ENCODE measurements around the gene KRIT1.

DNA sequence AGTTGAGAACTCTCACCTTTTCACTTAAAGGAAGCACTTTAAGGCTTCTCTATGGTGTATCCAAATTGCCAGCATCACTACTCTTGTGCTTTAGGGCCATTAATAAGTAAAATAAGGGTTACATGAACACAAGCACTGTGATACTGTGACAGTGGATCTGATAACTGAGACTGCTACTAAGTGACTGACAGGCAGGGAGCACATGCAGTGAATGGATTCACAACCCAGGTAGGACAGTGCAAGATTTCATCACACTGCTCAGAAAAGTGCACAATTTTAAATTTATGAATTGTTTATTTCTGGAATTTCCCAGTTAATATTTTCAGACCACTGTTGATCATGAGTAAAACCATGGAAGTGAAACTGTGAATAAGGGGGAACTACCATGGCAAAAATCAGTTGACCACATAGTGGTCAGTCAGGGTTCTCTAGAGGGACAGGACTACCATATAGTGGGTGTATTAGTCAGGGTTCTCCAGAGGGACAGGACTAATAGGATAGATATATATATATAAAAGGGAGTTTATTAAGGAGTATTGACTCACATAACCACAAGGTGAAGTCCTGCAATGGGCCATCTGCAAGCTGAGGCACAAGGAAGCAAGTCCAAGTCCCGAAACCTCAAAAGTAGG, 90.5 kb downstream of the KRIT1 start:
- TF ChIP-seq, protein P1, sequence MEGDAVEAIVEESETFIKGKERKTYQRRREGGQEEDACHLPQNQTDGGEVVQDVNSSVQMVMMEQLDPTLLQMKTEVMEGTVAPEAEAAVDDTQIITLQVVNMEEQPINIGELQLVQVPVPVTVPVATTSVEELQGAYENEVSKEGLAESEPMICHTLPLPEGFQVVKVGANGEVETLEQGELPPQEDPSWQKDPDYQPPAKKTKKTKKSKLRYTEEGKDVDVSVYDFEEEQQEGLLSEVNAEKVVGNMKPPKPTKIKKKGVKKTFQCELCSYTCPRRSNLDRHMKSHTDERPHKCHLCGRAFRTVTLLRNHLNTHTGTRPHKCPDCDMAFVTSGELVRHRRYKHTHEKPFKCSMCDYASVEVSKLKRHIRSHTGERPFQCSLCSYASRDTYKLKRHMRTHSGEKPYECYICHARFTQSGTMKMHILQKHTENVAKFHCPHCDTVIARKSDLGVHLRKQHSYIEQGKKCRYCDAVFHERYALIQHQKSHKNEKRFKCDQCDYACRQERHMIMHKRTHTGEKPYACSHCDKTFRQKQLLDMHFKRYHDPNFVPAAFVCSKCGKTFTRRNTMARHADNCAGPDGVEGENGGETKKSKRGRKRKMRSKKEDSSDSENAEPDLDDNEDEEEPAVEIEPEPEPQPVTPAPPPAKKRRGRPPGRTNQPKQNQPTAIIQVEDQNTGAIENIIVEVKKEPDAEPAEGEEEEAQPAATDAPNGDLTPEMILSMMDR (IDR thresholded peaks at IDR 0.05; ENCODE audit: poor library complexity) = no peak
- TF ChIP-seq EZH2phosphoT487 (IDR thresholded peaks at IDR 0.05; ENCODE audit: low read depth, severe bottlenecking, unreplicated experiment) = no peak
- TF ChIP-seq EZH2 (IDR thresholded peaks at IDR 0.05; ENCODE audit: borderline replicate concordance) = no peak
